LoVo (cell line): ENCODE data around the gene TTLL5.
A peak's percentile ranks its signal among the peaks of the same experiment; 100 is the strongest.

Experiments used
- DNase-seq: peaks from one replicate; pipeline ENCODE4 v3.0.0-alpha.2; 2016; ENCODE audit warnings: low spot score

The TTLL5 gene

GRCh38 chr14:75660630-75661498 is at the start of gene TTLL5, which contains the start of gene ERG28:
TTLL5 (plus strand) TSS chr14:75661246; CDS start chr14:75663150, 1,904 bp downstream.
ERG28 (minus strand) TSS chr14:75660876; CDS start chr14:75657502, 3,374 bp downstream.
- DNase-seq = peak; percentile 97

GRCh38 chr14:75612157-75612556 is 48.9 kb upstream of the TTLL5 start:
- no peak for DNase-seq

GRCh38 chr14:75614179-75614578 is 46.9 kb upstream of the TTLL5 start:
- DNase-seq = no peak

- DNase-seq = no peak
These were observed 45.8 kb upstream of the TTLL5 start for GRCh38 chr14:75615200-75615599.

- no peak for DNase-seq
These were observed 41.5 kb upstream of the TTLL5 start for GRCh38 chr14:75619548-75619947.

- no peak for DNase-seq
These were observed 36.0 kb upstream of the TTLL5 start for GRCh38 chr14:75625034-75625433.

GRCh38 chr14:75626396-75626795 is 34.6 kb upstream of the TTLL5 start:
- no peak for DNase-seq

- no peak for DNase-seq
These were observed 34.2 kb upstream of the TTLL5 start for GRCh38 chr14:75626863-75627262.

GRCh38 chr14:75627406-75627805 is 33.6 kb upstream of the TTLL5 start:
- DNase-seq = no peak

GRCh38 chr14:75628816-75629215 is 32.2 kb upstream of the TTLL5 start:
- no peak for DNase-seq

GRCh38 chr14:75630695-75631452 is 30.2 kb upstream of the TTLL5 start:
- no peak for DNase-seq

- no peak for DNase-seq
These were observed 29.6 kb upstream of the TTLL5 start for GRCh38 chr14:75631453-75631831.

GRCh38 chr14:75634848-75635247 is 26.2 kb upstream of the TTLL5 start:
- peak; percentile 2 for DNase-seq

- DNase-seq = no peak
These were observed 24.9 kb upstream of the TTLL5 start for GRCh38 chr14:75636100-75636692.

- DNase-seq = no peak
These were observed 20.2 kb upstream of the TTLL5 start for GRCh38 chr14:75640876-75641275.

GRCh38 chr14:75643985-75644384 is 17.1 kb upstream of the TTLL5 start:
- no peak for DNase-seq

- no peak for DNase-seq
These were observed 16.0 kb upstream of the TTLL5 start for GRCh38 chr14:75645056-75645455.

- DNase-seq = no peak
These were observed 14.3 kb upstream of the TTLL5 start for GRCh38 chr14:75646762-75647161.

GRCh38 chr14:75647640-75648039 is 13.4 kb upstream of the TTLL5 start:
- no peak for DNase-seq

GRCh38 chr14:75648066-75648838 is 12.8 kb upstream of the TTLL5 start:
- peak; percentile 29 for DNase-seq

GRCh38 chr14:75649337-75649736 is 11.7 kb upstream of the TTLL5 start:
- no peak for DNase-seq

GRCh38 chr14:75649773-75650172 is 11.3 kb upstream of the TTLL5 start:
- DNase-seq = no peak
